WTC11 (cell line): ENCODE measurements around the gene GUCY1A2.

Experiments
- ARID4B ChIP-seq: sonication (generic); formaldehyde crosslinking; IDR thresholded peaks from 2 replicates; pipeline ENCODE4 v1.8.0; 2023; ENCODE audit warnings: missing genetic modification reagents, mild to moderate bottlenecking, borderline replicate concordance
- ESRRA ChIP-seq: sonication (generic); formaldehyde crosslinking; IDR thresholded peaks from 2 replicates; pipeline ENCODE4 v1.8.1; 2022; ENCODE audit warnings: mild to moderate bottlenecking, missing genetic modification reagents, borderline replicate concordance
- FOXP1 ChIP-seq: sonication (generic); formaldehyde crosslinking; IDR thresholded peaks from 2 replicates; pipeline ENCODE4 v1.8.0; 2022; ENCODE audit warnings: missing genetic modification reagents, mild to moderate bottlenecking, moderate library complexity, borderline replicate concordance
- NFATC4 ChIP-seq: fragments of 250-450 bp; sonication (Bioruptor Pico); IDR thresholded peaks from 2 replicates; pipeline ENCODE4 v1.9.0; 2021; ENCODE audit warnings: mild to moderate bottlenecking
- SP1 ChIP-seq: sonication (generic); formaldehyde crosslinking; conservative IDR thresholded peaks from 2 replicates; pipeline ENCODE4 v1.8.1; 2022; ENCODE audit warnings: missing genetic modification reagents
- TCF7 ChIP-seq: sonication (generic); formaldehyde crosslinking; IDR thresholded peaks from 2 replicates; pipeline ENCODE4 v1.8.0; 2022; ENCODE audit warnings: mild to moderate bottlenecking, low read depth, missing genetic modification reagents, moderate library complexity
- TF ChIP-seq, protein P1 (sequence below): fragments of 200-600 bp; IDR thresholded peaks from 2 replicates; pipeline ENCODE4 v1.8.0; 2022; ENCODE audit warnings: antibody characterized with exemption

- TF ChIP-seq, protein P1, sequence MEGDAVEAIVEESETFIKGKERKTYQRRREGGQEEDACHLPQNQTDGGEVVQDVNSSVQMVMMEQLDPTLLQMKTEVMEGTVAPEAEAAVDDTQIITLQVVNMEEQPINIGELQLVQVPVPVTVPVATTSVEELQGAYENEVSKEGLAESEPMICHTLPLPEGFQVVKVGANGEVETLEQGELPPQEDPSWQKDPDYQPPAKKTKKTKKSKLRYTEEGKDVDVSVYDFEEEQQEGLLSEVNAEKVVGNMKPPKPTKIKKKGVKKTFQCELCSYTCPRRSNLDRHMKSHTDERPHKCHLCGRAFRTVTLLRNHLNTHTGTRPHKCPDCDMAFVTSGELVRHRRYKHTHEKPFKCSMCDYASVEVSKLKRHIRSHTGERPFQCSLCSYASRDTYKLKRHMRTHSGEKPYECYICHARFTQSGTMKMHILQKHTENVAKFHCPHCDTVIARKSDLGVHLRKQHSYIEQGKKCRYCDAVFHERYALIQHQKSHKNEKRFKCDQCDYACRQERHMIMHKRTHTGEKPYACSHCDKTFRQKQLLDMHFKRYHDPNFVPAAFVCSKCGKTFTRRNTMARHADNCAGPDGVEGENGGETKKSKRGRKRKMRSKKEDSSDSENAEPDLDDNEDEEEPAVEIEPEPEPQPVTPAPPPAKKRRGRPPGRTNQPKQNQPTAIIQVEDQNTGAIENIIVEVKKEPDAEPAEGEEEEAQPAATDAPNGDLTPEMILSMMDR = no peak
- TF ChIP-seq SP1 (CRISPR knock-in tag) (no peak), NFATC4 (CRISPR knock-in tag) (no peak), ARID4B (CRISPR knock-in tag) (no peak), FOXP1 (no peak), ESRRA (no peak), TCF7 (CRISPR knock-in tag) (no peak)
Observed at GRCh38 chr11:106770489-106771085, 247.7 kb downstream of the GUCY1A2 start.
